Fibroblast of mammary gland (primary cell): ENCODE data around the gene INPP5A.

ENCODE experiments used
- DNase-seq: peaks from one replicate; pipeline ENCODE4 v3.0.0-alpha.2; 2010; ENCODE audit warnings: low read depth
- H3K4me3 ChIP-seq: 2 replicates; pipeline ENCODE4 v1.5.1; 2011; ENCODE audit warnings: low read depth, mild to moderate bottlenecking, low read length, moderate library complexity; ENCODE audit not compliant: control insufficient read depth
- CTCF ChIP-seq: conservative IDR thresholded peaks from 2 replicates; pipeline ENCODE4 v1.5.1; 2011; ENCODE audit warnings: low read depth, low read length, inconsistent platforms; ENCODE audit not compliant: control insufficient read depth, insufficient read depth

The INPP5A gene

DNA sequence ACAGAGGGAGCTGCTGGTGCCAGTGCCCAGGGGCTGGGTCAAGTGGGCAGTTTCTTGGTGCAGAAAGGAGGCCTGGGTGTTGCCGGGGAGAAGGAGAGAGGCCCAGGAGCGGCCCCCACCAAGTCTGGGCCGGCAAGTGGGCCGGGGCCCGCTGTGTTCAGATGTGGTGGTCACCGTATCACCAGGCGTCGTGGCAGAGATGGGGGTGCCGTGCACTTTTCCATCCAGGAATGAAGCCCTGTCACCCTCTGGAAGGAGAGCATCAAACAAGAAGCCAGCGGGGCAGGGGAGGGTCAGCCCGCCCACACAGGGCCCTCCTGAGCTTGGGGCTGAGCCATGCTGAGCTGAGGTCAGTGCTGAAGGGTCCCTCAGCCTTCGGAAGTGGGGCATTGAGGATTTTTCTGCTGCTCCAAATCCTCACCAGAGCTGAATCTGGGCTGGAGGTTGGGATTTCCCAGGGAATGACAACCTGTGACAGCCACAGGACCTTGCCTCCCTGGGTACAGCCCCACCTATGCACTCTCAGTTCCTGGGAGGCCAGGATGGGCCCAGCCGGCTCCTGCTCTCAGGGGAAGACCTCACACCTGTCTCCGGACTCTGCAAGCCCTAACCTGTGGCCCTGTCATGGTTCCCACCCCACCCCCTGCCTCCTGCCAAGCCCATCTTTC, 27.9 kb upstream of the INPP5A start:
- no peak for TF ChIP-seq CTCF
- no peak for DNase-seq
- H3K4me3 ChIP-seq: no peak overlapping the region

DNA sequence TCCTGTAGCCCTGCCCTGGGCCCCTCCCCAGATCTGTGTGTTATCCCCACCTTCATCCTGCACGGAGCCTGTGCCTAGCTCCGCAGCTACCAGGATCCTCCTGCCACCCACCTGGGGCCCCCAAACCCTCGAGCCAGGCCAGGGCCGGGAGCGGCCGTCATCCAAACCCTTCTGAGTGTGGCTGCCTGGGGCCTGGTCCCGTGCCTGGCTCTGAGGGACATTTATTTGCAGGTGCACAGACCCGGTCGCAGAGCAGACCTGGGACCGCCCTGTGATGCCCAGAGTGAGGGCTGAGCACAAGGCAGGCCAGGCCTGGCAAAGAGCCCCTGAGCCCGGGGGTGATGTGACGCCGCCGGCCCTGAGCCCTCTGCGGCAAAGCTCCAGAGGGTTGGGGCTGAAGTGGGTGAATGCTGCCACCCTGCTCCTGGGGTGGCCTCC, 27.4 kb upstream of the INPP5A start:
- DNase-seq: no peak
- H3K4me3 ChIP-seq: no peak overlapping the region

DNA sequence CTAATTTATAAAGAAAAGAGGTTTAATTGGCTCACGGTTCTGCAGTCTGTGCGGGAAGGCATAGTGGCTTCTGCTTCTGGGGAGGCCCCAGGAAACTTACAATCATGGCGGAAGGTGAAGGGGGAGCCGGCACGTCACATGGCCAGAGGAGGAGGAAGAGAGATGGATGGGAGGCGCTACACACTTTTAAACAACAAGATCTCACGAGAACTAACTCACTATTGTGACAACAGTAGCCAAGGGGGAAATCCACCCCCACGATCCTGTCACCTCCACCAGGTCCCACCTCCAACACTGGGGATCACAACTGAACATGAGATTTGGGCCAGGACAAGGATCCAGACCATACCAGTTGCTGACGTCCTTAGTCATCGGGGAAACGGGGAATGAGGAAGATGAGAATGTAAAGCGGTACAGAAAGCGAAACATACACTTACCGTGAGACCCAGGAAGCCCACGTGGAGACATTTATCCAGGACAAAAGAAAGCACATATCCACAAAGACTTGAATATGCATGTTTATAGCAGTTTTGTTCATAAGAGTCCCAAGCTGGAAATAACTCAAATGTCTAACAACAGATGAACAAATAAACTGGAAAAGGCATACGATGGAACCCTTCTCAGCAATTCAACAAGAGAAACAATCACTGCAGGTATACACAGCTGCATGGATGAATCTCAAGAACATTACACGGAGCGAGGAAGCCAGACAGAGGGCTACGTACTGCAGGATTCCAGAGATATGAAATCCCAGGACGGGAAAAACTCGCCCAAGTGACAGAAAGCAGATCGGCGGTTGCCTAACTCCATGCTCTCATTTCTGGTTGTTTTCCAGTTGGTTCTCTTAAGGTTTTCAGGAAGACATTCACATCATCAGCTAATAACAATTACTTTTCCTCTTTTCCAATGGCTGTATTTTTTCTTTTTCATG, 26.2 kb upstream of the INPP5A start:
- no peak overlapping the region for H3K4me3 ChIP-seq
- DNase-seq: no peak
- TF ChIP-seq CTCF: no peak

More for the DNA sequence above, 27.4 kb upstream of the INPP5A start:
- no peak for TF ChIP-seq CTCF

- H3K4me3 ChIP-seq: no peak overlapping the region
- no peak for TF ChIP-seq CTCF
Observed at GRCh38 chr10:132512052-132512442, 25.5 kb upstream of the INPP5A start.

DNA sequence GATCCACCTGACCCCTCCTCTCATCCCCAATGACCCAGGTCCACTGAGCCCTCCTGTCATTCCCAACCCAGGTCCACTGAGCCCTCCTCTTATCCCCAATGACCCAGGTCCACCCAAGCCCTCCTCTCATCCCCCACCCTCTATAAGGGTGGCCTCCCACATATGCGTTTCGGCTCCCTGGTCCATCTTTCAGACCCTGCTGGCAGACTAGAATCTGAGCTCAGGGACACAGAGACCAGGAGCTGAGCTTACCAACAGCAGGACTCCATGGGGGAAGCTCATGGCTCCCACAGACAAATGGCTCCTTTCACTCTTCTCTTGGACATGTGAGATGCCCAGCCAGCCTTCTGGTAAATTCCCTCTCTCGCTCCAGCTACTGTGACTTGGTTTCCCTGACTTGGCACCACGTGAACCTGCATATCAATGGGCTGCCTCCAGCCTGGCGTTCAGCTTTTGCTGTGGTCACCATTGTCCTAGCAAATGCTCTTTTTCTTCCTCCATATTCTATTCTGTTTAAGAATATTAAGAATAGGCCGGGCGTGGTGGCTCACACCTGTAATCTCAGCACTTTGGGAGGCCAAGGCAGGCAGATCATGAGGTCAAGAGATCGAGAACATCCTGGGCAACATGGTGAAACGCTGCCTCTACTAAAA, 24.8 kb upstream of the INPP5A start:
- no peak for DNase-seq
- H3K4me3 ChIP-seq: no peak overlapping the region
- TF ChIP-seq CTCF: no peak

More at GRCh38 chr10:132512052-132512442, 25.5 kb upstream of the INPP5A start:
- DNase-seq: no peak

GRCh38 chr10:132514821-132515520, 22.6 kb upstream of the INPP5A start:
- DNase-seq: no peak
- no peak overlapping the region for H3K4me3 ChIP-seq
- no peak for TF ChIP-seq CTCF
